A549 (cell line): Measurements from ENCODE around the gene CENPX. TPM values are rescaled to one million over a fixed set of nuclear protein-coding genes. Genes with fewer than 3 reads are reported as not detected.

Experiments used
- ATAC-seq, 2 experiments: fragments of 200-7000 bp in 1 of 2; fragments of >200 bp in 1 of 2; cut with Nextera tagmentation in 1 of 2; cut with Tn5 transposase in 1 of 2; 3 replicates each; pipeline versions ENCODE4 v1.8.0 to v1.9.1; 2018 to 2020; ENCODE audit warnings: mild to moderate bottlenecking in 1 of 2, moderate library complexity in 1 of 2
- CTCF ChIA-PET: fragments of 300-600 bp; sonication (Branson Sonifier 250); formaldehyde crosslinking; extraction: SDS; loops from one replicate; lab custom pipeline; 2021; ENCODE audit warnings: antibody characterized with exemption, inconsistent platforms; lab: Yijun Ruan, JAX
- POLR2A ChIA-PET: fragments of 350-600 bp; formaldehyde crosslinking; extraction: SDS; loops from one replicate; lab custom pipeline; 2021; ENCODE audit warnings: antibody characterized with exemption, inconsistent platforms; lab: Yijun Ruan, JAX
- DNase-seq, 2 experiments: peaks; one replicate each; pipeline versions ENCODE4 v3.0.0 to v3.0.0-alpha.2; 2011 to 2016; ENCODE audit warnings: low read depth in 1 of 2, low spot score in 1 of 2
- FAIRE-seq: peaks from 2 replicates; lab custom pipeline; 2011; peaks lifted over from hg19 to GRCh38; lab: Jason Lieb, UNC
- H3K27ac ChIP-seq, 2 experiments: fragments of >200 bp; sonication (Bioruptor Twin); formaldehyde crosslinking; 3 replicates each; pipeline ENCODE4 v1.5.1; 2016 to 2017
- H3K4me1 ChIP-seq: fragments of >200 bp; sonication (Bioruptor Twin); formaldehyde crosslinking; 3 replicates; pipeline ENCODE4 v1.6.1; 2016
- H3K4me2 ChIP-seq: fragments of >200 bp; sonication (Bioruptor Twin); formaldehyde crosslinking; 3 replicates; pipeline ENCODE4 v1.6.1; 2016
- H3K4me3 ChIP-seq: fragments of >200 bp; sonication (Bioruptor Twin); formaldehyde crosslinking; 3 replicates; pipeline ENCODE4 v1.5.1; 2016
- H3K9me3 ChIP-seq: fragments of >200 bp; sonication (Bioruptor Twin); formaldehyde crosslinking; 3 replicates; pipeline ENCODE4 v1.6.1; 2016
- CBX2 ChIP-seq: fragments of 200-600 bp; sonication (generic); IDR thresholded peaks from 2 replicates; pipeline ENCODE4 v1.6.1; 2016; ENCODE audit warnings: low read depth, mild to moderate bottlenecking, borderline replicate concordance
- CEBPB ChIP-seq, 2 experiments: fragments of >200 bp in 1 of 2; sonication (Bioruptor Twin) in 1 of 2; formaldehyde crosslinking in 1 of 2; IDR thresholded peaks; 2 replicates each; pipeline ENCODE4 v1.6.1; 2012 to 2016
- CHD4 ChIP-seq: fragments of 200-600 bp; sonication (generic); IDR thresholded peaks from 2 replicates; pipeline ENCODE4 v1.6.1; 2016; ENCODE audit warnings: antibody characterized with exemption, mild to moderate bottlenecking, borderline replicate concordance
- E2F6 ChIP-seq: IDR thresholded peaks from 2 replicates; pipeline ENCODE4 v1.6.1; 2012; ENCODE audit warnings: low read depth, borderline replicate concordance
- EHF ChIP-seq: fragments of 250-450 bp; sonication (Bioruptor Pico); IDR thresholded peaks from 2 replicates; pipeline ENCODE4 v1.5.0; 2020; ENCODE audit warnings: mild to moderate bottlenecking
- FOXS1 ChIP-seq: fragments of 250-450 bp; sonication (Bioruptor Pico); IDR thresholded peaks from 2 replicates; pipeline ENCODE4 v1.5.0; 2020; ENCODE audit warnings: mild to moderate bottlenecking, moderate library complexity
- HES2 ChIP-seq: fragments of >200 bp; sonication (Bioruptor Twin); formaldehyde crosslinking; IDR thresholded peaks from 2 replicates; pipeline ENCODE4 v1.6.1; 2016
- HMGXB4 ChIP-seq: fragments of 250-450 bp; sonication (Bioruptor Pico); IDR thresholded peaks from 2 replicates; pipeline ENCODE4 v1.5.0; 2021; ENCODE audit warnings: mild to moderate bottlenecking, moderate library complexity, borderline replicate concordance
- KDM1A ChIP-seq: fragments of 200-600 bp; sonication (generic); IDR thresholded peaks from 2 replicates; pipeline ENCODE4 v1.6.1; 2016; ENCODE audit warnings: low read depth, mild to moderate bottlenecking
- MAX ChIP-seq: IDR thresholded peaks from 2 replicates; pipeline ENCODE4 v1.6.1; 2012
- NPAS2 ChIP-seq: fragments of 250-450 bp; sonication (Bioruptor Pico); IDR thresholded peaks from 2 replicates; pipeline ENCODE4 v1.8.0; 2022; ENCODE audit warnings: mild to moderate bottlenecking, moderate library complexity, borderline replicate concordance
- NR3C1 ChIP-seq: fragments of >200 bp; sonication (Bioruptor Twin); formaldehyde crosslinking; IDR thresholded peaks from 3 replicates; pipeline ENCODE4 v1.6.1; 2017
- POLR2A ChIP-seq: IDR thresholded peaks from 2 replicates; pipeline ENCODE4 v1.6.1; 2012; ENCODE audit warnings: mild to moderate bottlenecking, low read length
- REST ChIP-seq: fragments of 200-600 bp; sonication (generic); IDR thresholded peaks from 2 replicates; pipeline ENCODE4 v1.6.1; 2016; ENCODE audit warnings: antibody characterized with exemption, mild to moderate bottlenecking, moderate library complexity
- SMC3 ChIP-seq: fragments of >200 bp; sonication (Bioruptor Twin); formaldehyde crosslinking; IDR thresholded peaks from 3 replicates; pipeline ENCODE4 v1.6.1; 2018; ENCODE audit warnings: inconsistent platforms
- WGBS: methylation state at CpG from one replicate; pipeline ENCODE4 v1.1.6; 2017; ENCODE audit errors: missing lambda C conversion rate; 5-methylcytosine and 5-hydroxymethylcytosine counted together
- polyA plus RNA-seq, 4 experiments: library from polyadenylated mRNA; depleted of rRNA in 3 of 4; stranded (reverse); fragments of >200 nt; fragmentation: RNase III in 1 of 4; extraction: RNeasy Plus Mini Kit Qiagen cat#74134 plus additional on column Dnase treatment in 1 of 4; gene quantifications; 2 replicates in 3 of 4; 3 replicates in 1 of 4; pipeline ENCODE4 v1.2.3, GENCODE V29; 2011 to 2017

The CENPX gene
- polyA plus RNA-seq, 2 of the 4 experiments (the other 2 are of a cell fraction): 80.5 to 222 TPM

GRCh38 chr17:82029990-82030469 is 7.4 kb upstream of the CENPX start:
- H3K4me3 ChIP-seq: no peak overlapping the region

More at GRCh38 chr17:82029990-82030469, 7.4 kb upstream of the CENPX start:
- peak overlapping the region; percentile 94 for H3K4me2 ChIP-seq
- H3K27ac ChIP-seq: peak overlapping the region in 1 of 2 experiments; percentile 64; a peak in 1 of 6 replicates
- no peak for TF ChIP-seq REST
- no peak for TF ChIP-seq E2F6
- no peak for TF ChIP-seq FOXS1 (CRISPR knock-in tag)
- no peak for TF ChIP-seq HMGXB4 (CRISPR knock-in tag)
- no peak for TF ChIP-seq KDM1A
- no peak for TF ChIP-seq MAX
- TF ChIP-seq EHF: no peak
- TF ChIP-seq CHD4: no peak
- TF ChIP-seq CBX2: no peak
- no peak for TF ChIP-seq HES2
- TF ChIP-seq NPAS2 (CRISPR knock-in tag): no peak
- TF ChIP-seq SMC3: no peak
- no peak for TF ChIP-seq POLR2A
- no peak for TF ChIP-seq NR3C1
- no peak for TF ChIP-seq CEBPB (IDR thresholded peaks at IDR 0.05)
- CTCF ChIA-PET: interaction anchor here (0.7 to 33.2 kb wide), 80 partner anchors 9 to 745 kb away, joined by 3 to 794 read pairs (median 6); partner anchors contain the start of genes DCXR, DUS1L, GPS1 and MAFG
- WGBS: 61% methylated on average over 31 of the region's 31 CpGs
- peak; percentile 6 to 40 for ATAC-seq
- POLR2A ChIA-PET: interaction anchor here (0.6 to 3.4 kb wide), 10 partner anchors 7 to 206 kb away, joined by 3 to 33 read pairs (median 4); partner anchors contain the start of genes DCXR, FASN and MAFG
- no peaks in the 10 kb centered on the region for H3K9me3 ChIP-seq
- DNase-seq: no peak
- H3K4me1 ChIP-seq: peaks cover 5% of the 10 kb centered on the region; the same call in 1 of the 3 replicates
- no peak for FAIRE-seq
